Neural progenitor cell (in vitro differentiated cells): Measurements from ENCODE around the gene STAP1.

Experiments used
- EZH2 ChIP-seq: fragments of 200-600 bp; sonication (generic); IDR thresholded peaks from 2 replicates; pipeline ENCODE4 v1.6.1; 2017; ENCODE audit warnings: antibody characterized with exemption, mild to moderate bottlenecking, moderate library complexity
- EZH2phosphoT487 ChIP-seq: fragments of 200-600 bp; sonication (generic); IDR thresholded peaks from 2 replicates; pipeline ENCODE4 v1.6.1; 2017; ENCODE audit warnings: antibody characterized with exemption
- TF ChIP-seq, protein P1 (sequence below): fragments of 200-600 bp; sonication (generic); IDR thresholded peaks from 2 replicates; pipeline ENCODE4 v1.5.1; 2017; ENCODE audit warnings: antibody characterized with exemption, mild to moderate bottlenecking

DNA sequence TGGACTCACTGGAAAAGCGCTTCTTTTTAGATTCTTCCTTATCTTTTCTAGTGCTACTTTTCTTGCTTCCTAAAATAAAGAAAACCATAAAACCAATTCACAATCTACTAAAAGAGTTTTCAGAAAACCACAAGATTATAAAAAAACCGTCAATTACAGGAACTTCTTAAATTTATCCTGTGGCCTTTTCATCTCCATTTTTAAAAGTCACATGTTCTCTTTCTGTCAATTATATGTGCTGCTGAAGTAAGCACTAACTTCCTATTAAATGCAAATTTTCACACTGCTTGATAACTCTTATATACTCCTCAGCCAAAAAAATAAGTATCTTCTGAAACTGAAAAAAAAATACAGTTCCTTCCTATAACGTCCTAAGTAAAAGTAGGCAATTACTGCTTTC is 46.0 kb upstream of the STAP1 start:
- TF ChIP-seq, protein P1, sequence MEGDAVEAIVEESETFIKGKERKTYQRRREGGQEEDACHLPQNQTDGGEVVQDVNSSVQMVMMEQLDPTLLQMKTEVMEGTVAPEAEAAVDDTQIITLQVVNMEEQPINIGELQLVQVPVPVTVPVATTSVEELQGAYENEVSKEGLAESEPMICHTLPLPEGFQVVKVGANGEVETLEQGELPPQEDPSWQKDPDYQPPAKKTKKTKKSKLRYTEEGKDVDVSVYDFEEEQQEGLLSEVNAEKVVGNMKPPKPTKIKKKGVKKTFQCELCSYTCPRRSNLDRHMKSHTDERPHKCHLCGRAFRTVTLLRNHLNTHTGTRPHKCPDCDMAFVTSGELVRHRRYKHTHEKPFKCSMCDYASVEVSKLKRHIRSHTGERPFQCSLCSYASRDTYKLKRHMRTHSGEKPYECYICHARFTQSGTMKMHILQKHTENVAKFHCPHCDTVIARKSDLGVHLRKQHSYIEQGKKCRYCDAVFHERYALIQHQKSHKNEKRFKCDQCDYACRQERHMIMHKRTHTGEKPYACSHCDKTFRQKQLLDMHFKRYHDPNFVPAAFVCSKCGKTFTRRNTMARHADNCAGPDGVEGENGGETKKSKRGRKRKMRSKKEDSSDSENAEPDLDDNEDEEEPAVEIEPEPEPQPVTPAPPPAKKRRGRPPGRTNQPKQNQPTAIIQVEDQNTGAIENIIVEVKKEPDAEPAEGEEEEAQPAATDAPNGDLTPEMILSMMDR = no peak
- no peak for TF ChIP-seq EZH2phosphoT487
- no peak for TF ChIP-seq EZH2
